HG02943 (cell line): ENCODE measurements around the gene TIGD6.
A peak's percentile ranks its signal among the peaks of the same experiment; 100 is the strongest.

Experiments
- ATAC-seq: cut with Tn5 transposase; IDR thresholded peaks from one replicate; pipeline ENCODE4 v1.9.1; 2021; ENCODE audit warnings: mild to moderate bottlenecking, low read depth, moderate library complexity; ENCODE audit not compliant: unreplicated experiment

TIGD6 gene

GRCh38 chr5:150017226-150018005 lies 17.0 kb upstream of the TIGD6 start:
- ATAC-seq = no peak

- ATAC-seq = no peak
These were observed 16.1 kb upstream of the TIGD6 start for GRCh38 chr5:150016537-150016936.

GRCh38 chr5:150015415-150015814 lies 15.0 kb upstream of the TIGD6 start:
- no peak for ATAC-seq

GRCh38 chr5:150014456-150014855 lies 14.0 kb upstream of the TIGD6 start:
- ATAC-seq = no peak

GRCh38 chr5:150013931-150014330 lies 13.5 kb upstream of the TIGD6 start:
- ATAC-seq = no peak

- no peak for ATAC-seq
These were observed 9.4 kb upstream of the TIGD6 start for GRCh38 chr5:150009671-150010387.

- ATAC-seq = no peak
These were observed 6.6 kb upstream of the TIGD6 start for GRCh38 chr5:150007050-150007449.

GRCh38 chr5:150006318-150006717 lies 5.9 kb upstream of the TIGD6 start:
- ATAC-seq = no peak

- ATAC-seq = peak; percentile 57
These were observed 1.4 kb upstream of the TIGD6 start for GRCh38 chr5:150001660-150002486.

GRCh38 chr5:150000990-150001659 lies 671 bp upstream of the TIGD6 start:
- peak; percentile 18 for ATAC-seq

- no peak for ATAC-seq
These were observed 593 bp downstream of the TIGD6 start for GRCh38 chr5:149999866-150000255.

- no peak for ATAC-seq
These were observed 1.1 kb downstream of the TIGD6 start for GRCh38 chr5:149999359-149999758.

GRCh38 chr5:149998281-149998680 lies 2.2 kb downstream of the TIGD6 start:
- no peak for ATAC-seq

- no peak for ATAC-seq
These were observed 4.1 kb downstream of the TIGD6 start for GRCh38 chr5:149996205-149996890.

- no peak for ATAC-seq
These were observed 4.9 kb downstream of the TIGD6 start for GRCh38 chr5:149995385-149996204.

GRCh38 chr5:149993471-149993870 lies 7.0 kb downstream of the TIGD6 start:
- no peak for ATAC-seq

GRCh38 chr5:149990518-149991376 lies 9.7 kb downstream of the TIGD6 start:
- ATAC-seq = no peak

- ATAC-seq = no peak
These were observed 12.3 kb downstream of the TIGD6 start for GRCh38 chr5:149988126-149988525.
